ENCODE measurements around the gene PIGV.
A peak's percentile ranks its signal among the peaks of the same experiment; 100 is the strongest.

The PIGV gene

DNA sequence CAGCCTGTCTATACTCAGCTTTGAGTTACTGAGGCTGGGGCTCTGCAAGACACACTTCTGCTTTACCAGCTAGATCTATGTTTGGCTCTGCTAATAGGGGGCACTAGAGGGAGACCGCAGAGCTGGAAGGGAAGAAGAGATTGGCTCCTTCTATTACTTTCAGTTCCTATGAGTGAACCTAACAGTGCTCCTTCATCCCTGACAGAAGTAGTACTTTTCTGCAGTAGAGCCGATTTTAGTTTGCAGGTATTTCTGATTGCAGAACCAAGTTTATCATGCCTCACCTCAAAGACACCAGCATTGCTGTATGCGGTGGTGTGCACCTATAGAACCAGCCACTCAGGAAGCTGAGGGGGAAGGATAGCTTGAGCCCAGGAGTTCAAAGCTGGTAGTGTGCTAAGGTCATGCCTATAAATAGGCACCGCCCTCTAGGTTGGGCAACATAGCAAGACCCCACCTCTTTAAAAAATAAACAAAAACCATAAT, 33.1 kb downstream of the PIGV start:
- TF ChIP-seq, protein P1, sequence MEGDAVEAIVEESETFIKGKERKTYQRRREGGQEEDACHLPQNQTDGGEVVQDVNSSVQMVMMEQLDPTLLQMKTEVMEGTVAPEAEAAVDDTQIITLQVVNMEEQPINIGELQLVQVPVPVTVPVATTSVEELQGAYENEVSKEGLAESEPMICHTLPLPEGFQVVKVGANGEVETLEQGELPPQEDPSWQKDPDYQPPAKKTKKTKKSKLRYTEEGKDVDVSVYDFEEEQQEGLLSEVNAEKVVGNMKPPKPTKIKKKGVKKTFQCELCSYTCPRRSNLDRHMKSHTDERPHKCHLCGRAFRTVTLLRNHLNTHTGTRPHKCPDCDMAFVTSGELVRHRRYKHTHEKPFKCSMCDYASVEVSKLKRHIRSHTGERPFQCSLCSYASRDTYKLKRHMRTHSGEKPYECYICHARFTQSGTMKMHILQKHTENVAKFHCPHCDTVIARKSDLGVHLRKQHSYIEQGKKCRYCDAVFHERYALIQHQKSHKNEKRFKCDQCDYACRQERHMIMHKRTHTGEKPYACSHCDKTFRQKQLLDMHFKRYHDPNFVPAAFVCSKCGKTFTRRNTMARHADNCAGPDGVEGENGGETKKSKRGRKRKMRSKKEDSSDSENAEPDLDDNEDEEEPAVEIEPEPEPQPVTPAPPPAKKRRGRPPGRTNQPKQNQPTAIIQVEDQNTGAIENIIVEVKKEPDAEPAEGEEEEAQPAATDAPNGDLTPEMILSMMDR (IDR thresholded peaks at IDR 0.05; ENCODE audit: insufficient read depth, low read length, poor library complexity, severe bottlenecking): peak; percentile 55
- no peak for TF ChIP-seq EZH2phosphoT487 (conservative IDR thresholded peaks at IDR 0.05; ENCODE audit: low read length)
- Histone ChIP-seq H3F3A (ENCODE audit: insufficient read depth) (peaks cover 11% of the 10 kb centered on the region), H3K27me3 (ENCODE audit: low read length) (no peaks in the 10 kb centered on the region), H3K9ac (ENCODE audit: low read length) (no peak overlapping the region), H3K4me2 (ENCODE audit: low read depth, low read length, poor library complexity, severe bottlenecking) (peak overlapping the region; percentile 43), H3K9me2 (replicated peaks; ENCODE audit: insufficient read depth, low read length) (no peaks in the 10 kb centered on the region), H4K20me1 (ENCODE audit: low read depth, low read length) (no peaks in the 10 kb centered on the region), H3K9me3 (ENCODE audit: insufficient read depth, low read length) (no peaks in the 10 kb centered on the region), H2AFZ (ENCODE audit: low read depth, low read length, severe bottlenecking) (no peak overlapping the region), H3K27ac (ENCODE audit: low read depth, low read length) (peak overlapping the region; percentile 53), H3K79me2 (ENCODE audit: insufficient read depth, low read length) (no peaks in the 10 kb centered on the region), H3K4me3 (ENCODE audit: insufficient read depth, low read length, poor library complexity, severe bottlenecking) (no peak overlapping the region), H3K36me3 (ENCODE audit: low read length) (no peaks in the 10 kb centered on the region)

DNA sequence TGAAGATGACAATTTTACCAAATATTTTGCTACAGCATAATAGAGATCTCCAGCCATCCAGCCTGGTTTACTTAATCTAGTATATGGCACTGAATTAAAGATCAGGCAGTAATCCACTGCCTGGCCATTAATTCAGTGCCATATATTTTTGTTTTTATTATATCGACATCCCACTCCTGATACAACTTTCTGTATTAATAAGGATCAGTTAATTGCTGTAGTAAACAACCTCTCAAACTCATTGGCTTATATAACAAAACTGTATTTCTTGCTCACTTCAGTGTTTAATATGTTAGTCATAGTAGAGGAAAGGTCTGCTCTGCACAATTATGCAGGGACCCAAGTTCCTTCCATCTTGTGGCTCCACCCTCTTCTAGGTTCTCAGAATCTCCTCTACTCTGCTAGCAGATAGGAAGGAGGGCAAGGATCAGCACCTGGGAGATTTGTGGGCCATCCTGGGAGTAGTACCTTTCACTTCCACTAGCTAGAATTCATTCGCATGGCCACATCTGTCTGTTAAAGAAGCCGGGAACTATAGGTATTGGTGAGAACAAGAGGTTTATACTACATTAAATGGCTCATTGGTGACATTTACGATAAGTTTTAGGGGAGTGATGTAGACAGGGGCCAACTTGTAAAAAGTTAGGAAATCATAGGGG, 35.1 kb downstream of the PIGV start:
- Histone ChIP-seq H4K20me1 (ENCODE audit: low read depth, low read length) (no peaks in the 10 kb centered on the region), H3K79me2 (ENCODE audit: insufficient read depth, low read length) (peaks cover 6% of the 10 kb centered on the region; the same call in 1 of the 2 replicates), H3K4me3 (ENCODE audit: insufficient read depth, low read length, poor library complexity, severe bottlenecking) (no peak overlapping the region), H3K4me2 (ENCODE audit: low read depth, low read length, poor library complexity, severe bottlenecking) (no peak overlapping the region), H3K36me3 (ENCODE audit: low read length) (no peaks in the 10 kb centered on the region), H3K27me3 (ENCODE audit: low read length) (no peaks in the 10 kb centered on the region), H2AFZ (ENCODE audit: low read depth, low read length, severe bottlenecking) (no peak overlapping the region), H3F3A (ENCODE audit: insufficient read depth) (peaks cover 11% of the 10 kb centered on the region), H3K27ac (ENCODE audit: low read depth, low read length) (no peak overlapping the region), H3K9ac (ENCODE audit: low read length) (no peak overlapping the region), H3K9me3 (ENCODE audit: insufficient read depth, low read length) (no peaks in the 10 kb centered on the region), H3K9me2 (replicated peaks; ENCODE audit: insufficient read depth, low read length) (no peaks in the 10 kb centered on the region)
- TF ChIP-seq, protein P1 (IDR thresholded peaks at IDR 0.05; ENCODE audit: insufficient read depth, low read length, poor library complexity, severe bottlenecking): no peak
- TF ChIP-seq EZH2phosphoT487 (conservative IDR thresholded peaks at IDR 0.05; ENCODE audit: low read length): no peak

DNA sequence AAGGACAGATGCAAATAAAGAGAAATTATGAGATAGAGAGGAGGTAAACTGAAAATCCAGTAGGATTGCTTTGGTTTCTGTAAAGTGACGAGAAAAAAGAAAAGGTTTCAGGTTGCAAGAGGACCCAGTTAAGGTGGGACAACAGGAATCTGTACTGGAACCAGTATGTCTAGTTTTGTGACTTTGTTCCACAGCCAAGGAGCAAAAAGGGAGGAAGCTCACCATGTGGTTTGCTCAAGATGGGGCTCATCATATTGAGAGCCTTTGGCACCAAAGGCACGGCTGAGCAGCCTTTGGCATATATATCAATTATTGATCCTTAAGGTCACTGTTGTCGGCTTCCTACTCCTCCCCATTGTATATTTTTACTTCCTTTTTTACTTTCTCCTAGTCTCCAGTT, 37.0 kb downstream of the PIGV start:
- Histone ChIP-seq H3K4me2 (ENCODE audit: low read depth, low read length, poor library complexity, severe bottlenecking) (no peak overlapping the region), H2AFZ (ENCODE audit: low read depth, low read length, severe bottlenecking) (no peak overlapping the region)

More for the DNA sequence above, 37.0 kb downstream of the PIGV start:
- no peak overlapping the region for H3K9ac ChIP-seq (ENCODE audit: low read length)
- H3K27me3 ChIP-seq (ENCODE audit: low read length): no peaks in the 10 kb centered on the region
- H3K79me2 ChIP-seq (ENCODE audit: insufficient read depth, low read length): peaks cover 6% of the 10 kb centered on the region; the same call in 1 of the 2 replicates
- H3K4me3 ChIP-seq (ENCODE audit: insufficient read depth, low read length, poor library complexity, severe bottlenecking): no peak overlapping the region
- H3F3A ChIP-seq (ENCODE audit: insufficient read depth): peaks cover 11% of the 10 kb centered on the region
- TF ChIP-seq, protein P1 (IDR thresholded peaks at IDR 0.05; ENCODE audit: insufficient read depth, low read length, poor library complexity, severe bottlenecking): no peak
- no peak for TF ChIP-seq EZH2phosphoT487 (conservative IDR thresholded peaks at IDR 0.05; ENCODE audit: low read length)
- no peaks in the 10 kb centered on the region for H3K9me3 ChIP-seq (ENCODE audit: insufficient read depth, low read length)
- H3K27ac ChIP-seq (ENCODE audit: low read depth, low read length): no peak overlapping the region
- no peaks in the 10 kb centered on the region for H3K36me3 ChIP-seq (ENCODE audit: low read length)
- H3K9me2 ChIP-seq (replicated peaks; ENCODE audit: insufficient read depth, low read length): no peaks in the 10 kb centered on the region
- no peaks in the 10 kb centered on the region for H4K20me1 ChIP-seq (ENCODE audit: low read depth, low read length)
